H1 (cell line): ENCODE data around the gene LRP5. TPM values are rescaled to one million over a fixed set of nuclear protein-coding genes. Genes with fewer than 3 reads are reported as not detected.

Experiments
- CTCF ChIA-PET: fragments of 300-600 bp; sonication (Branson Sonifier 250); formaldehyde crosslinking; loops from one replicate; lab custom pipeline; 2021; ENCODE audit not compliant: partially characterized antibody; lab: Charles Lee
- POLR2A ChIA-PET: fragments of 300-600 bp; sonication (Branson Sonifier 250); formaldehyde crosslinking; loops from one replicate; lab custom pipeline; 2021; ENCODE audit warnings: inconsistent platforms; ENCODE audit not compliant: partially characterized antibody; lab: Charles Lee
- DNase-seq, 2 experiments: peaks; one replicate each; pipeline versions ENCODE4 v3.0.0 to v3.0.0-alpha.2; 2010 to 2022; ENCODE audit warnings: low spot score in 2 of 2, low read depth in 1 of 2, mixed read lengths in 1 of 2
- FAIRE-seq: peaks from 2 replicates; lab custom pipeline; 2011; peaks lifted over from hg19 to GRCh38; lab: Jason Lieb, UNC
- H2AFZ ChIP-seq: 2 replicates; pipeline ENCODE4 v1.8.1; 2012; ENCODE audit warnings: low read length, inconsistent platforms
- H2AK5ac ChIP-seq: 2 replicates; pipeline ENCODE4 v1.6.1; 2013; ENCODE audit warnings: low read depth, low read length
- H2BK120ac ChIP-seq: replicated peaks from 2 replicates; pipeline ENCODE3; 2013; ENCODE audit warnings: low read depth, low read length, inconsistent platforms
- H2BK12ac ChIP-seq: 2 replicates; pipeline ENCODE4 v1.6.1; 2013; ENCODE audit warnings: low read depth, low read length
- H2BK15ac ChIP-seq: 2 replicates; pipeline ENCODE4 v1.6.1; 2013; ENCODE audit warnings: low read length
- H2BK20ac ChIP-seq: 2 replicates; pipeline ENCODE4 v1.6.1; 2013; ENCODE audit warnings: low read length
- H2BK5ac ChIP-seq: 2 replicates; pipeline ENCODE4 v1.6.1; 2013; ENCODE audit warnings: low read depth, low read length
- H3K14ac ChIP-seq: 2 replicates; pipeline ENCODE4 v1.6.1; 2013; ENCODE audit warnings: inconsistent platforms; ENCODE audit not compliant: insufficient read length
- H3K18ac ChIP-seq: 2 replicates; pipeline ENCODE4 v1.6.1; 2013; ENCODE audit warnings: low read length; ENCODE audit errors: extremely low read depth
- H3K23ac ChIP-seq: 2 replicates; pipeline ENCODE4 v1.6.1; 2013; ENCODE audit warnings: inconsistent platforms; ENCODE audit not compliant: insufficient read length
- H3K23me2 ChIP-seq: 2 replicates; pipeline ENCODE4 v1.6.1; 2013; ENCODE audit warnings: low read depth, low read length
- H3K27ac ChIP-seq: 2 replicates; pipeline ENCODE4 v1.6.1; 2011; ENCODE audit warnings: low read depth, low read length, inconsistent platforms
- H3K27me3 ChIP-seq, 4 experiments: replicated peaks in 1 of 4; 1 replicate in 1 of 4; 2 replicates in 3 of 4; pipeline versions ENCODE4 v1.6.1 to v1.8.1; 2011 to 2013; ENCODE audit warnings: low read length in 3 of 4, mild to moderate bottlenecking in 3 of 4, inconsistent platforms in 2 of 4, mixed read lengths in 2 of 4, moderate library complexity in 1 of 4; ENCODE audit not compliant: control insufficient read depth in 3 of 4, insufficient read depth in 3 of 4; ENCODE audit errors: extremely low read depth in 1 of 4
- H3K36me3 ChIP-seq, 4 experiments: 2 replicates each; pipeline versions ENCODE4 v1.6.1 to v1.8.1; 2011 to 2013; ENCODE audit warnings: mild to moderate bottlenecking in 4 of 4, low read length in 3 of 4, moderate library complexity in 2 of 4, control low read depth in 1 of 4, inconsistent platforms in 1 of 4; ENCODE audit not compliant: insufficient read depth in 4 of 4, control insufficient read depth in 2 of 4
- H3K4ac ChIP-seq: replicated peaks from 2 replicates; pipeline ENCODE3; 2013; ENCODE audit warnings: low read length, low read depth, mixed read lengths, inconsistent platforms; ENCODE audit not compliant: insufficient read length
- H3K4me1 ChIP-seq, 4 experiments: replicated peaks in 1 of 4; 1 replicate in 1 of 4; 2 replicates in 3 of 4; pipeline versions ENCODE4 v1.6.1 to v1.8.1; 2011 to 2013; ENCODE audit warnings: low read length in 3 of 4, inconsistent platforms in 2 of 4, mixed read lengths in 1 of 4; ENCODE audit not compliant: insufficient read depth in 4 of 4, control insufficient read depth in 3 of 4
- H3K4me2 ChIP-seq, 2 experiments: 2 replicates each; pipeline versions ENCODE4 v1.6.1 to v1.8.1; 2011 to 2013; ENCODE audit warnings: low read depth in 2 of 2, low read length in 2 of 2, control low read depth in 1 of 2, inconsistent platforms in 1 of 2, mild to moderate bottlenecking in 1 of 2; ENCODE audit not compliant: insufficient read depth in 1 of 2
- H3K4me3 ChIP-seq, 4 experiments: fragments of 200-600, 300-600 bp in 1 of 4; sonication (generic), shearing (Covaris generic), sonication (Bioruptor Twin) in 1 of 4; 2 replicates each; pipeline versions ENCODE4 v1.5.1 to v1.8.1; 2011 to 2016; ENCODE audit warnings: low read length in 4 of 4, low read depth in 3 of 4, control low read depth in 2 of 4, inconsistent platforms in 2 of 4, mild to moderate bottlenecking in 2 of 4, mixed read lengths in 1 of 4, moderate library complexity in 1 of 4; ENCODE audit not compliant: insufficient read depth in 2 of 4; ENCODE audit errors: extremely low read depth in 1 of 4
- H3K56ac ChIP-seq: replicated peaks from 2 replicates; pipeline ENCODE3; 2013; ENCODE audit warnings: low read depth, mild to moderate bottlenecking, mixed read lengths, low read length, inconsistent platforms; ENCODE audit not compliant: insufficient read length
- H3K79me1 ChIP-seq: 2 replicates; pipeline ENCODE4 v1.6.1; 2013; ENCODE audit warnings: low read depth, low read length, control low read depth
- H3K79me2 ChIP-seq, 2 experiments: 2 replicates each; pipeline versions ENCODE4 v1.6.1 to v1.8.1; 2012 to 2013; ENCODE audit warnings: low read length in 2 of 2, mild to moderate bottlenecking in 2 of 2, inconsistent platforms in 1 of 2; ENCODE audit not compliant: insufficient read depth in 2 of 2, control insufficient read depth in 1 of 2
- H3K9ac ChIP-seq, 4 experiments: replicated peaks in 1 of 4; 1 replicate in 1 of 4; 2 replicates in 3 of 4; pipeline versions ENCODE4 v1.6.1 to v1.8.1; 2011 to 2013; ENCODE audit warnings: low read depth in 3 of 4, low read length in 3 of 4, control low read depth in 2 of 4, mild to moderate bottlenecking in 2 of 4, moderate library complexity in 2 of 4, inconsistent platforms in 1 of 4; ENCODE audit errors: extremely low read depth in 1 of 4
- H3K9me3 ChIP-seq, 2 experiments: 2 replicates each; pipeline versions ENCODE4 v1.6.1 to v1.8.1; 2012 to 2013; ENCODE audit warnings: mild to moderate bottlenecking in 2 of 2, moderate library complexity in 2 of 2, control low read depth in 1 of 2, inconsistent platforms in 1 of 2, low read depth in 1 of 2, low read length in 1 of 2, mixed read lengths in 1 of 2; ENCODE audit not compliant: insufficient read depth in 2 of 2
- H4K20me1 ChIP-seq, 2 experiments: replicated peaks in 1 of 2; 2 replicates each; pipeline versions ENCODE3 to v1.8.1; 2011 to 2013; ENCODE audit warnings: inconsistent platforms in 2 of 2, low read length in 2 of 2, mild to moderate bottlenecking in 1 of 2; ENCODE audit not compliant: insufficient read depth in 2 of 2, control insufficient read depth in 1 of 2
- H4K5ac ChIP-seq: 2 replicates; pipeline ENCODE4 v1.6.1; 2013; ENCODE audit warnings: low read length, low read depth, mixed read lengths, inconsistent platforms; ENCODE audit not compliant: insufficient read length
- H4K8ac ChIP-seq: 2 replicates; pipeline ENCODE4 v1.8.0; 2013; ENCODE audit warnings: mild to moderate bottlenecking, moderate library complexity, low read length, inconsistent platforms; ENCODE audit not compliant: insufficient read depth; ENCODE audit errors: extremely low read depth
- H4K91ac ChIP-seq: replicated peaks from 2 replicates; pipeline ENCODE3; 2013; ENCODE audit warnings: low read length, mixed read lengths, inconsistent platforms; ENCODE audit not compliant: insufficient read length
- ASH2L ChIP-seq: fragments of 200-600, 300-600 bp; sonication (generic); IDR thresholded peaks from one replicate; pipeline ENCODE4 v1.7.1; 2017; ENCODE audit warnings: low read length
- SIN3A ChIP-seq, 2 experiments: IDR thresholded peaks in 1 of 2; conservative IDR thresholded peaks in 1 of 2; 2 replicates each; pipeline ENCODE4 v1.6.1; 2011 to 2012; ENCODE audit warnings: low read length in 2 of 2, improper control_type of control experiment in 1 of 2, low read depth in 1 of 2, mild to moderate bottlenecking in 1 of 2
- SIX5 ChIP-seq: IDR thresholded peaks from 2 replicates; pipeline ENCODE4 v1.6.1; 2011; ENCODE audit warnings: mild to moderate bottlenecking, low read depth, low read length
- TAF7 ChIP-seq: optimal IDR thresholded peaks from 2 replicates; pipeline ENCODE3; 2011; ENCODE audit warnings: low read depth, mild to moderate bottlenecking, inconsistent platforms, low read length, moderate library complexity, borderline replicate concordance
- WGBS, 2 experiments: shearing (Covaris generic) in 1 of 2; methylation state at CpG; one replicate each; pipeline versions ENCODE4 v1.1.6 to v1.1.7; 2013 to 2015; ENCODE audit warnings: low lambda C conversion rate in 2 of 2, mixed read lengths in 2 of 2, inconsistent platforms in 1 of 2, low coverage in 1 of 2, missing lambda C conversion rate in 1 of 2; ENCODE audit not compliant: insufficient replicate concordance in 2 of 2, insufficient coverage in 1 of 2, insufficient read length in 1 of 2; ENCODE audit errors: extremely low coverage in 1 of 2, missing lambda C conversion rate in 1 of 2; 5-methylcytosine and 5-hydroxymethylcytosine counted together
- polyA plus RNA-seq, 7 experiments: library from polyadenylated mRNA; depleted of rRNA in 3 of 7; stranded (reverse) in 5 of 7; unstranded in 2 of 7; fragments of >200 nt in 5 of 7; fragments of 200-250 nt in 2 of 7; gene quantifications; 1 replicate in 5 of 7; 2 replicates in 1 of 7; 4 replicates in 1 of 7; pipeline versions ENCODE4 v1.2.1 to v1.2.3, GENCODE V29; 2011 to 2013; ENCODE audit warnings: missing spikeins in 2 of 7, mixed read lengths in 2 of 7
- total RNA-seq: library from RNA; stranded (reverse); fragmentation: NEBNext Ultra II Directional; extraction: Animal tissue kit (Norgen Biotek cat#: 25700); gene quantifications from 2 replicates; pipeline ENCODE4 v1.2.1, GENCODE V29; 2021

LRP5 gene
- total and polyA plus RNA-seq, 2 of the 8 experiments (the other 6 are each of a cell fraction or from before 2014, with no cell fraction given), result 19.0 to 38.9 TPM

DNA sequence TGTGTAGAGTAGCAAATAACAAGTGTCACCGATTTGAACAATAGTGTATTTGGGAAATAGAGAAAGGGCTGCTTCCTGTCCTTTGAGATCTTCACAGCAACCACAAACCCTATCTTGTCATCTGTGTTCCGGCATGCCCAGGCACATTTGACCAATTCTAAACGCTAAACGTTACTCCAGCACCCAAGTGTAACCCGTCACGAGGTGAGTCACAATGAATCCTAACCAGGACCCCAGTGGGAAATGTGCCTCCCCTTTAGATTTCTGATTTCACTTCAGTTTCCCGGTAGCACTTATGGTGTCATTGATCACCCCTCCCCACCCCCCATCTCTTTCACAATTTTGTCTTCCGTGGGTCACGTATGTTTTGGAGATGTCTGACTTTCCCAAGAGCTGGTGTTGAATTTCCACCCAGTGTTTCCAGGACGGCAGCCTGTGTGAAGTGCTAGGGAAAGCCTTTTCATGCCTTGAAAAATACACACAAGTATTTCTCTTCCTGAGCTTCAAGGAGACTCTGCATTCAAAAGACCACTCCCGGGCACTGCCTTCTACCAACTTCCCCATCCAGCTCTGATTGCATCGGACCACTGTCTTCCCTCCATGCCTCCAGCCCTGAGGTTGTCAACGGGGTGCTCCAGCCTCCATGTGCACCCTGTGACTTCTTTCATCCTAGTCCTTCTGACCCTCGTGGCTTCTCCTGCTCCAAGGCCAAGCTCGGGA, 30.1 kb upstream of the LRP5 start:
- no peak overlapping the region for H3K56ac ChIP-seq
- H3K23me2 ChIP-seq, result no peaks in the 10 kb centered on the region
- H2BK5ac ChIP-seq, result no peak overlapping the region
- no peaks in the 10 kb centered on the region for H3K79me2 ChIP-seq
- H4K8ac ChIP-seq, result no peak overlapping the region
- H3K18ac ChIP-seq, result no peak overlapping the region
- TF ChIP-seq SIN3A (conservative IDR thresholded peaks at IDR 0.05 in 1 of 2, IDR thresholded peaks at IDR 0.05 in 1 of 2; ENCODE audit: low read depth in 1 of 2, low read length in 2 of 2) (no peak), SIX5 (no peak), ASH2L (no peak), TAF7 (no peak)
- H4K20me1 ChIP-seq, result no peaks in the 10 kb centered on the region
- H3K23ac ChIP-seq, result no peak overlapping the region
- no peak overlapping the region for H2BK120ac ChIP-seq
- no peak overlapping the region for H3K14ac ChIP-seq
- WGBS, 2 experiments, result 82% methylated on average over 15 of the region's 15 CpGs; no CpG with 5 or more reads in 1 of the 2 experiments
- no peak for DNase-seq
- H3K4me2 ChIP-seq, result no peak overlapping the region
- H2BK12ac ChIP-seq, result no peak overlapping the region
- no peak overlapping the region for H3K27ac ChIP-seq
- H3K9ac ChIP-seq, result no peak overlapping the region
- ChIA-PET CTCF (interaction anchor here (1.0 to 2.5 kb wide), 3 partner anchors 16 to 103 kb away, joined by 3 to 10 read pairs (median 6); no protein-coding TSS in a partner anchor), POLR2A (interaction anchor here (1.3 to 1.4 kb wide), 2 partner anchors 10 to 17 kb away, joined by 3 to 6 read pairs; partner anchors contain the start of gene C11orf24)
- H2AK5ac ChIP-seq, result no peak overlapping the region
- no peak overlapping the region for H4K5ac ChIP-seq
- no peak overlapping the region for H3K4ac ChIP-seq
- H3K4me1 ChIP-seq, result no peaks in the 10 kb centered on the region
- H3K4me3 ChIP-seq, result no peak overlapping the region
- no peaks in the 10 kb centered on the region for H3K79me1 ChIP-seq
- H3K36me3 ChIP-seq, result no peaks in the 10 kb centered on the region
- H3K27me3 ChIP-seq, result no peaks in the 10 kb centered on the region
- no peaks in the 10 kb centered on the region for H3K9me3 ChIP-seq
- H4K91ac ChIP-seq, result no peak overlapping the region
- no peak overlapping the region for H2AFZ ChIP-seq
- H2BK15ac ChIP-seq, result no peak overlapping the region
- no peak for FAIRE-seq
- H2BK20ac ChIP-seq, result no peak overlapping the region
